HG02623 (cell line): Measurements from ENCODE around the gene RIPPLY1.

Source experiments
- ATAC-seq: cut with Tn5 transposase; IDR thresholded peaks from one replicate; pipeline ENCODE4 v1.9.1; 2021; ENCODE audit warnings: moderate library complexity; ENCODE audit not compliant: unreplicated experiment

RIPPLY1 gene

GRCh38 chrX:106862972-106863688 lies 40.0 kb downstream of the RIPPLY1 start:
- ATAC-seq = no peak
